Suppressor macrophage treated with lipopolysaccharide for 4 hours (primary cell): ENCODE data around the gene DOCK10.

Experiments used
- DNase-seq: peaks from one replicate; pipeline ENCODE4 v3.0.0-alpha.2; 2020

The DOCK10 gene

DNA sequence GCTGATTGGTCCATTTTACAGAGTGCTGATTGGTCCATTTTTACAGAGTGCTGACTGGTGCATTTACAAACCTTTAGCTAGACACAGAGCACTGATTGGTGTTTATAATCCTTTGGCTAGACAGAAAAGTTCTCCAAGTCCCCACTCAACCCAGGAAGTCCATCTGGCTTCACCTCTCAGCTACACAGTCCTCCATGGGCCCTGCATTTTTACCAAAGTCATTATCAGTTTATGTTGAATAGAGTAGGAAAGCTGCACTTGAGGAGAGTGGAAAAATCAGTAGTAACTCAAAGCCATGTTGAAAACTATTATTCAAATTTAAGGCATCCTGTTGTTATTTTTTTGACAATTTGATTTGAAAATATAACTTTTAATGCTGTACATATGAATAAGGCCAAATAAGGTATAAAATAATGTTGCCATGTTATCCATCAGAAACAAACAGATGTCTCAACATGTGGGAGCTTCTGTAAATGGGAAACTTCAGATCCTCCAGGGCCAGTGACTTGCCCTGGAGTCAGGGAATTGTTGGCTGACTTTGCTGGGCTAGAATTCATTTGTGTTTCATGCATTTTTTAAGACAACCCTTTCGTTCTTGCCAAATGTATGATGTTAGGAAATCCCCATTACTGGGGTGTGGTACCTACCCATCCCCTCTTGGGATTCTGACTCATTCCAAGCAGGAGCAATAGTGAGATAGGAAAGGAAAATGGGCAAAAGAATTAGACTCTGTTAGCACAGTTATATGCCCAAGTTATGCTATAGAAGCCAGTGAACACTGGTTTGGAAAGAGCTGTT, 288.3 kb downstream of the DOCK10 start:
- no peak for DNase-seq

DNA sequence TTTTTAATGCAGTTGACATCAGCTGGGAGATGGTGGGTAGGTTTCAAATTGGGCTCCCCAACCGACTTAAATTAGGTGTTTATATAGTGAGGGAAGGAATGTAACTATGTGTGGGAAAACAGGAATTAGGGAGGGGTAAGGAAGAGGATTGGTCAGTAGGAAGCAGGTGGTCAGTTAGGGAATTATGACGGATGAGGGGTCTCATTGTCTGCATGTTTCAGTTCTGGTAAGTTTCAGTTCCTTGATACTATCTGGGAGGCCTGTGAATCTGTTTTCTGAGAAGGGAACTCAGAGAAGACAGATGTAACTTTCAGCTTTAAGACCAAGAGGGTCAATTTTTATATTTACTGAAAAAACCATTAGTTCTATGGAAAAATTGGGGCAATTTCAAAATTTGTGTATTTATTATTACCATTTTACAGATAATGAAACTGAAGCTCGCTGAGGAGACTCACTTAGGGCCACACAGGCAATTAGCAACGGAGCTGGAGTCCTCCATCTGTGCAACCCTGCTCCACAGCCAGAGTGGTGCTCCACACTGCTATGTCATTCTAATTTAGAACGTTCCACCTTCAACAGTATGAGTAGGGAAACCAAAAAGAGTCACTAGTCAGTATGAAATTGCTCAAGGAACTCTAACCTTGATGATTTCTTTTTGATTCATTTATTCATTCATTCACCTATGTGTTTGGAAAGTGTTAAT, 290.1 kb downstream of the DOCK10 start:
- peak; percentile 9 for DNase-seq

DNA sequence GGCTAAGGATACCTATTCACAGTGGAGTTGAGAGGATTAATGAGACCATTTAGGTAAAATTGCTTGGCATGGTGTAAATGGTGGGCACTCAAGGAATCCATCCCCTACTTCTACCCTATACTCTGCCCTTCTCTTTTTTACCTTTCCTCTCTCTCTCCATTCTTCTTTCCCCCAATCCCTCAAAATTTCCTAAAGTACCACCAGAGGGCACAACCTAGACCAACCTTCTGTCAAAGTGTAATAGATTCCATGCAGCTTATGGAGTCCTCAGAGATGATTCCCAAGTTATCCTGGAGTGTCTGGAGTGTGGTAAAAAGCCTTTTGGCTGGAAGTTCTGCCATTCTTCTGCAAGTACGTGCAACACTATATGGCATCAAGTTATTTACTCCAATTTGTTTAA, 293.1 kb downstream of the DOCK10 start:
- no peak for DNase-seq

DNA sequence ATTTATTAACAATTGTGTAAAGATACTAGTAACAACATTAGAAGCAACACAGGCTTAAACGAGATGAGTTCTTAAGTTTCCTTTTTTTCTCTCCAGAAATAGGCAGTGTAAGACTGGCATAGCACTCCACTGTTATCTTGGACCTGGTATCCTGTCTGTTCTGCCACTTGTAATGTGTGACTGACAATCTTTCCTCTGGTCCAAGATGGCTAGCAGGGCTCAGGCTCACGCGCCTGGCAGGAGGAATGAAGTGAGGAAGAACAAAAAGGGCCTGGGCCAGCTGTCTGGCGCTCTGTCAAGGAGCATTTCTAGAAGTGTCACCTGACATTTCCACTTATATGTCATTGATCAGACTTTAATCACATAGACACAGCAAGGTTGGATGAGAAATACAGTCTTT, 294.5 kb downstream of the DOCK10 start:
- no peak for DNase-seq

DNA sequence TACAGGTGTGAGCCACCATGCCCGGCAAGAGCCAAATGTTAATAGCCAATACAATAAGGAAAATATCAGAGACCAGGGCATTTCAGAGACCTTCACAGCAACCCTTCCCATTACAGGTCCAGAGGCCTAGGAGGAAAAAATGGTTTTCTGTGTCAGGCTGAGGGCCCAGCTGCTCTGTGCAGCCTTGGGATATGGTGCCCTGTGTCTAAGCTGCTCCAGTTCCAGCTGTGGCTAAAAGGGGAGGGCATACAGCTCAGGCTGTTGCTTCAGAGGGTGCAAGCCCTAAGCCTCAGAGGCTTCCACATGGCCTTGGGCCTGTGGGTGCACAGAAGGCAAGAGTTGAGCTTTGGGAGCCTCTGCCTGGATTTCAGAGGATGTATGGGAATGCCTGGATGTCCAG, 306.0 kb downstream of the DOCK10 start:
- DNase-seq = no peak

DNA sequence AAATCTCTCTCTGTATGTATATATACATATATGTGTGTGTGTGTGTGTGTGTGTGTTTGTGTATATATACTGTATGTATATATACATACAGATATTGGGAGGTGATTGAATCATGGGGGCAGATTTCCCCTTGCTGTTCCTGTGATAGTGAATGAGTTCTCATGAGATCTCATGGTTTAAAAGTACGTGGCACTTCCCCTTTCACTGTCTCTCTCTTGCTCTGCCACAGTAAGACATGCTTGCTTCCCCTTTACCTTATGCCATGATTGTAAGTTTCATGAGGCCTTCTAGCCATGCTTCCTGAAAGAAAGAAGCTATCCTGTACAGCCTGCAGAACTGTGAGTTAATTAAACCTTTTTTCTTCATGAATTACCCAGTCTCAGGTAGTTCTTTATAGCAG, 307.3 kb downstream of the DOCK10 start:
- no peak for DNase-seq

DNA sequence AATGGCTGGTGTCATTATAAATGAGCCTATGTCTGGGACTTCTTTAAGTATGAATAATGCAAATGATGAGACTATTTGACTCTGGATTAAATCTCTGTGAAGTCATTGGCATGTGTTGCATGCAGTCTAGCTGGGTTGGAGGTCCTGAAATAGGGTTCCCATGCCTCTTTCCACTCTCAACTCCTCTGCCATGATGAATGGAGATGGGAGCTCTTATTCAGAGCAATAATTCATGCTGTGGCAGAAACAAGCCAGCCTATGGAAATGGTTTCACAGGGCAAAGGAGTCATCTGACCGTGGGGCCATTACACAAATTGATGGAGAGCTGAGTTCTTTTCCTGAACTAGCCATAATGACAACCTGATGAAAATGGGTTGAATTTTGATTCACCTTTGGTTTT, 310.6 kb downstream of the DOCK10 start:
- DNase-seq = no peak

DNA sequence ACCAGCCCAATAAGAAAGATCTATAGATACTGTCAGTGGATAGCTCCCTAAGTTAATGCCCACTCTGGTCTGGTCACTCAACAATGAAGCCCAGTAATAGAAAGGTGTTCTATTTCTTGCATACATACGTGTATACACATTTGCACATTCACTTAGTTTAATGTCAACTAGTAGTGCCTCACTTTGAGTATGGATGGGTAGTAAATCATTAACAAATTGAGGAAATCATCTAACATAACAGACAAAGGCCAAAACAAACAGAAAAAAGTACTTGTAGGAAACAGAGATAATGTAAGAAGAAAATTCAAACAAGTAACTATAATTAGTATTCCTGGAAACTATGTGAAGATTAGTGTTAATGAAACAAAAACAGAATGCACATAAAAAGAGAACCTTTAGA, 312.8 kb downstream of the DOCK10 start:
- DNase-seq = no peak

DNA sequence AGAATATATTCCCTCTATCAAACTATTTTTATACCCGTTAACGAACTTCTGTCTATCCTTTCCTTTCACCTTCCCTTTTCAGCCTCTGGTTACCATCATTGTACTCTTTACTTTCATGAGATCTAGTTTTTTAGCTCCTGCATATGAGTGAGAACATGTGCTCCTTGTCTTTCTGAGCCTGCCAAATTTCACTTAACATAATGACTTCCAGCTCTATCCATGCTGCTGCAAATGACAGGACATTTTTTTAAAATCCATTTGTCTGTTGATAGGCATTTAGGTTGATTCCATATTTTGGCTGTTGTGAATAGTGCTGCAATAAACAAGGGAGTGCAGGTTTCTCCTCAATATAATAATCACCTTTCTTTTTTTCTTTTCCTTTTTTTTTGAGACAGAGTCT, 317.9 kb downstream of the DOCK10 start:
- no peak for DNase-seq

DNA sequence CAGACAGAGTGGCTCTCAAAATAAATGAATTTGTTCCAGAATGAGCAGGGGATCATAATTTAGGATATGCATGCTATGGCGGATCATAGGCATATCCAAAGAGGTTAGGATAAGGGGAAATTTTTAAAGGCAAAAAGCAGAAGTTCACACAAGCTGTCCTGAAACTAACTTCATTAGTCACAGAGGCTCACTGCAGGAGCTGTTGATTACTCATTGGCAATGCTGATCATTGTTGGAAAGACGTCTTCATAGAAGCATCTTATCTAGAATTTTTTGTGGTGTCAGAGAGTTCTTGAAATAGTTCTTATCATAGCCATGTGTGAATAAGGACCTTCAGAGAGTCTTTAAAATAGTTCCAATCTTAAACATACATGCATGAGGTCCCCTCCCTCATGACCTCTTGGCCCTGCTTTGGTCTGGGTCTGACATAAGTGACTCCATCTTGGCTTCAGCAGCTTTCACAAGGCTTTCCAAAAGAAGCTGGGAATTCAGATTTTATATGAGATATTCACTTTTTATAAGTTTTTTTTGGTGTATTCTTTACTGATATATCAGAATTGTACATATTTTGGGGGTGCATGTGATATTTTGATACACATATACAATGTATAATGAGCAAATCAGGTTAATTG, 318.6 kb downstream of the DOCK10 start:
- DNase-seq = peak; percentile 68

DNA sequence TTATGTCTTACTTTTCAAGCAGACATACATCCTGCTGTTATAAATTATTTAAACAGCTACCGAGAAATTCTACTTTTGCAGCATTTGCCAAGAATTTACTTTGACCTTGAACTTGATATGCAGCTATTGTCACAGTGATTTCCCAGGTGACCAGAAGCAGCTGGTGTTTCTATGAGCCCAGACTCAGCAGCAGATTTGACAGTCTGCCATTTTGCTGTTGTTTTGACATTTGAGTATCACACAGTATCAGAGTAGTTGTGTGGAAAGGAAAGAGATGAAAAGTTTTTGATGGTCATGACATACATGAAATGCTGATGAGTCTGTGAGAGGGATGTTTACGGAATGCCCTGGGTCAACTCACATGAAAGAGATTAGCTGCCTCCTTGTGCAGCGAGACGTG, 319.5 kb downstream of the DOCK10 start:
- DNase-seq = no peak

DNA sequence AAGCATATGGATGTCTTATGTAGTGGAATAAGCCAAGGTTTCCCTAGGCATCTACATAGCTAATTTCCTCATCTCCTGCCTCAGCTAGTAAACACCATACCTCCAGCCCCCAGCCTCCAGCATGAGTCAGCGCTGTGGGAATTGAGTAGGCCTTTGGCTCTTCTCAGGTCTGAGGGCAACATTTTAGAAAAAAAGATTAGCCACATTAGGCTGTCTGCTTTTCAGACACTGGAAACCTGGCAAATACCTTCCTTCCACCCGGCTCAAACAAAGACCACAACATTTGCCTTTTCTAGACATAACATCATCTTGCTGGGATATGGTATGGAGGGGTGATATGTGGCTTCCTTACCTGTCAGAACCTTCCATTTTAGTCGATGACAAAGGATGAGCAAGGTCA, 320.0 kb downstream of the DOCK10 start:
- no peak for DNase-seq

DNA sequence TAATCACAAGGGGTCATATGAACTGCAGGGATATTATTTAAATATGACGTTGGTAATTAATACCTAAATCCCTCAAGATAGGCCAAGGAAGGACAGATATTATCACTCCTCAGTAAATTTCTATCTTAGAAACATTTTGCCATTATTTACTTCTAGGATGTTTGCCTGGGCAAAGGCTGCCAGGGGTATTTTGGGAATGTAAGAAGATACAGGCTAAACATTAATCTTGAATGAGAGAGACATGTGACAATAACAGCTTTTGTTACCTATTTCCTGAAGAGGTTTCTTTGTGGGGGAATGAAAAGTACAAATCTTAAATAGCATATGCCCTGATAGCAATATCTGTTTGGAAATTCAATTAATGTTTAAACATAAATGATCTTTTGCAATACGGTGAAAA, 325.3 kb downstream of the DOCK10 start:
- DNase-seq = no peak

DNA sequence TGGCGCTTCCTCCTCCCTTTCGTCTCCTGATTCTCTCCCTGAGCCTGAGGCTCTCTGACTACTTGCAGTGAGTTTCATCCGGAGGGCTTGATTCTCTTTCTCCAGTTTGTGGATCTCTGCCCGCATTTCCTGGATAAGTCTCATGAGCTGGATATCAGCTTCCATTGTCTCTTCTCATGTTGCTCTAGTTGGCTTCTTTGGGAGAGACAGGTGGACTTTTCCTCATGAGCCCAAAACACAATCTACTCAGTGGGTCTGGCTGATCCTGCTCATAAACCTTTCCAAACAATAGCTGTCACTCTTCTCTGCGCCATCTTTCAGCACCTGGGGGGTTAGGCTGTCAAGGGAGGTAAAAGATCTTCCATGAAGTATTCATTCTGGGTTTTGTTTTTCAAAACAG, 326.1 kb downstream of the DOCK10 start, which contains the start of gene CCDC195:
TSS of gene CCDC195 (minus strand) at position 165 of the 400 bp plus-strand sequence. CDS start at position 165, 0 bp downstream.
- no peak for DNase-seq
